GM06990 (cell line): ENCODE data around the gene ACAA1.

Experiments used
- DNase-seq: peaks from one replicate; pipeline ENCODE4 v3.0.0-alpha.2; 2011; ENCODE audit not compliant: insufficient read length; ENCODE audit errors: extremely low read depth
- H3K27me3 ChIP-seq: replicated peaks from 2 replicates; pipeline ENCODE4 v1.6.0; 2011; ENCODE audit warnings: low read length; ENCODE audit not compliant: control insufficient read depth, insufficient read depth
- H3K36me3 ChIP-seq: 2 replicates; pipeline ENCODE4 v1.5.1; 2011; ENCODE audit warnings: low read length; ENCODE audit not compliant: control insufficient read depth, insufficient read depth
- H3K4me3 ChIP-seq: replicated peaks from 2 replicates; pipeline ENCODE4 v1.5.1; 2011; ENCODE audit warnings: low read depth, mild to moderate bottlenecking, control low read depth, low read length
- CTCF ChIP-seq: IDR thresholded peaks from 2 replicates; pipeline ENCODE4 v1.5.1; 2011; ENCODE audit warnings: low read length, control low read depth, mild to moderate bottlenecking, inconsistent platforms; ENCODE audit not compliant: insufficient read depth, poor library complexity, severe bottlenecking

ACAA1 gene

GRCh38 chr3:38140326-38141172 lies 3.6 kb upstream of the ACAA1 start:
- Histone ChIP-seq H3K27me3 (no peaks in the 10 kb centered on the region), H3K36me3 (peaks cover 14% of the 10 kb centered on the region), H3K4me3 (peak overlapping the region; percentile 95)
- DNase-seq = no peak
- TF ChIP-seq CTCF = no peak

- no peak for DNase-seq
- Histone ChIP-seq H3K4me3 (peak overlapping the region; percentile 95), H3K36me3 (peaks cover 14% of the 10 kb centered on the region), H3K27me3 (no peaks in the 10 kb centered on the region)
- no peak for TF ChIP-seq CTCF
Observed at GRCh38 chr3:38139652-38140051, 2.7 kb upstream of the ACAA1 start.

- H3K27me3 ChIP-seq = no peaks in the 10 kb centered on the region
- H3K4me3 ChIP-seq = peak overlapping the region; percentile 95
- no peak for TF ChIP-seq CTCF
- DNase-seq = no peak
- H3K36me3 ChIP-seq = peaks cover 14% of the 10 kb centered on the region
Observed at GRCh38 chr3:38139191-38139590, 2.3 kb upstream of the ACAA1 start.

GRCh38 chr3:38138349-38139190 lies 1.6 kb upstream of the ACAA1 start, which contains the start of gene MYD88:
Gene MYD88 (plus strand): TSS chr3:38138661. CDS start chr3:38138701, 40 bp downstream.
- peak; percentile 88 for DNase-seq
- Histone ChIP-seq H3K27me3 (no peaks in the 10 kb centered on the region), H3K4me3 (peak within 1 kb of the TSS; percentile 95), H3K36me3 (peaks cover 17% of the 10 kb centered on the region)
- TF ChIP-seq CTCF = no peak

GRCh38 chr3:38137615-38138348 lies 855 bp upstream of the ACAA1 start:
- no peak for DNase-seq
- TF ChIP-seq CTCF = no peak
- H3K36me3 ChIP-seq = peaks cover 21% of the 10 kb centered on the region

More at GRCh38 chr3:38137615-38138348, 855 bp upstream of the ACAA1 start:
- no peaks in the 10 kb centered on the region for H3K27me3 ChIP-seq
- H3K4me3 ChIP-seq = peak overlapping the region; percentile 95
